ENCODE data around the gene NEU3.

DNA sequence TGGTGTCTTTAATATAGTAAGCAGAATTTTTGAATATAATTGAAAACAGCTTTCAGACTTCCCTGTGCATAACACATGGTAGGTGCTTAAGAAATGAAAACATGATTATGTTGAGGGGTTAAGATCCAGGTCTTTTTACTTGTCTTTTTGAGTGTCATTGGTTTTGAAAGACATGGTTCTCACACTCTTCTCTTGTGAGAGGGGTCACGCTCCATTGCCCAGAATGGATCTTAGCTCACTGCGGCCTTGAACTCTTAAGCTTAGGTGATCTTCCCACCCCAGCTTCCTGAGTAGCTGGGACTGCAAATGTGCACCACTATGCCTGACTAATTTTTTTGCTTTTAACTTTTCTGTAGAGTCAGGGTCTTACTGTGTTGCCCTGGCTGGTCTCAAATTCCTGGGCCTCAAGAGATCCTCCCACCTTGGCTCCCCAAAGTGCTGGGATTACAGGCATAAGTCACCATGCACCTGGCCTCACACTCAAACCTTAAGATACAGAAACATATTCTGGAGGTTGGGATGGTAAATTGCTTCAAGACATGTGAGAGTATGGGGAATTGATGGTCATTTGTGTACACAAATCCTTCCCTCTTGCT is 38.3 kb upstream of the NEU3 start:
- TF ChIP-seq, protein P1, sequence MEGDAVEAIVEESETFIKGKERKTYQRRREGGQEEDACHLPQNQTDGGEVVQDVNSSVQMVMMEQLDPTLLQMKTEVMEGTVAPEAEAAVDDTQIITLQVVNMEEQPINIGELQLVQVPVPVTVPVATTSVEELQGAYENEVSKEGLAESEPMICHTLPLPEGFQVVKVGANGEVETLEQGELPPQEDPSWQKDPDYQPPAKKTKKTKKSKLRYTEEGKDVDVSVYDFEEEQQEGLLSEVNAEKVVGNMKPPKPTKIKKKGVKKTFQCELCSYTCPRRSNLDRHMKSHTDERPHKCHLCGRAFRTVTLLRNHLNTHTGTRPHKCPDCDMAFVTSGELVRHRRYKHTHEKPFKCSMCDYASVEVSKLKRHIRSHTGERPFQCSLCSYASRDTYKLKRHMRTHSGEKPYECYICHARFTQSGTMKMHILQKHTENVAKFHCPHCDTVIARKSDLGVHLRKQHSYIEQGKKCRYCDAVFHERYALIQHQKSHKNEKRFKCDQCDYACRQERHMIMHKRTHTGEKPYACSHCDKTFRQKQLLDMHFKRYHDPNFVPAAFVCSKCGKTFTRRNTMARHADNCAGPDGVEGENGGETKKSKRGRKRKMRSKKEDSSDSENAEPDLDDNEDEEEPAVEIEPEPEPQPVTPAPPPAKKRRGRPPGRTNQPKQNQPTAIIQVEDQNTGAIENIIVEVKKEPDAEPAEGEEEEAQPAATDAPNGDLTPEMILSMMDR (IDR thresholded peaks at IDR 0.05 in 4 of 5, conservative IDR thresholded peaks at IDR 0.05 in 1 of 5), result no peak
- TF ChIP-seq POLR2A (IDR thresholded peaks at IDR 0.05), result no peak
